Thoracic aorta (tissue), 2 donors: ENCODE results near the gene CMTM8. TPM values are rescaled to one million over a fixed set of nuclear protein-coding genes. Genes with fewer than 3 reads are reported as not detected.

Source experiments
- ATAC-seq: fragments of 150-250 bp; one replicate; pipeline ENCODE4 v1.8.0; 2017; ENCODE audit warnings: low read depth; ENCODE audit not compliant: insufficient number of reproducible peaks, low FRiP score
- DNase-seq: peaks from one replicate; pipeline ENCODE4 v3.0.0-alpha.2; 2020; ENCODE audit warnings: low spot score
- H3K27ac ChIP-seq, 2 donors: fragments of 200-600 bp; sonication (generic); 1 replicate in 1 of 2; 2 replicates in 1 of 2; pipeline ENCODE4 v1.5.1; 2016; ENCODE audit warnings: mild to moderate bottlenecking in 2 of 2, moderate library complexity in 2 of 2
- H3K27me3 ChIP-seq: fragments of 200-600 bp; sonication (generic); replicated peaks from 2 replicates; pipeline ENCODE4 v1.6.0; 2016; ENCODE audit warnings: mild to moderate bottlenecking; ENCODE audit not compliant: insufficient read depth
- H3K36me3 ChIP-seq: fragments of 200-600 bp; sonication (generic); one replicate; pipeline ENCODE4 v1.5.1; 2016
- H3K4me1 ChIP-seq, 2 donors: fragments of 200-600 bp; sonication (generic); 1 replicate in 1 of 2; 2 replicates in 1 of 2; pipeline versions ENCODE4 v1.5.1 to v1.6.0; 2016; ENCODE audit warnings: low read depth in 2 of 2, mild to moderate bottlenecking in 1 of 2; ENCODE audit not compliant: control insufficient read depth in 1 of 2
- H3K4me3 ChIP-seq: fragments of 200-600 bp; sonication (generic); 2 replicates; pipeline ENCODE4 v1.5.1; 2016; ENCODE audit warnings: mild to moderate bottlenecking
- H3K9me3 ChIP-seq: fragments of 200-600 bp; sonication (generic); 2 replicates; pipeline ENCODE4 v1.5.1; 2016
- CTCF ChIP-seq: fragments of 200-600 bp; sonication (generic); IDR thresholded peaks from one replicate; pipeline ENCODE4 v1.5.1; 2019; ENCODE audit warnings: antibody characterized with exemption
- total RNA-seq, 2 donors: library from RNA; depleted of rRNA; stranded (reverse); fragments of >200 nt; gene quantifications; one replicate each; pipeline versions ENCODE4 v1.1.0 to v1.2.3, GENCODE V29; 2016

CMTM8 gene
- total RNA-seq, 2 donors from 2014 or later = 2.8 TPM; not detected in 1

- TF ChIP-seq CTCF = no peak
- no peak overlapping the region for H3K27ac ChIP-seq
- no peaks in the 10 kb centered on the region for H3K27me3 ChIP-seq
- no peak overlapping the region for H3K4me3 ChIP-seq
- ATAC-seq = no peak
- H3K4me1 ChIP-seq = no peaks in the 10 kb centered on the region
- no peaks in the 10 kb centered on the region for H3K36me3 ChIP-seq
- H3K9me3 ChIP-seq = no peaks in the 10 kb centered on the region
- DNase-seq = no peak
Measured at GRCh38 chr3:32340039-32340438, 101.6 kb downstream of the CMTM8 start.

- Histone ChIP-seq H3K36me3 (no peaks in the 10 kb centered on the region), H3K4me3 (no peak overlapping the region), H3K4me1 (no peaks in the 10 kb centered on the region), H3K9me3 (no peaks in the 10 kb centered on the region), H3K27ac (no peak overlapping the region), H3K27me3 (no peaks in the 10 kb centered on the region)
- ATAC-seq (no peak), DNase-seq (no peak)
- no peak for TF ChIP-seq CTCF
Measured at GRCh38 chr3:32340611-32341365, 102.3 kb downstream of the CMTM8 start.

DNA sequence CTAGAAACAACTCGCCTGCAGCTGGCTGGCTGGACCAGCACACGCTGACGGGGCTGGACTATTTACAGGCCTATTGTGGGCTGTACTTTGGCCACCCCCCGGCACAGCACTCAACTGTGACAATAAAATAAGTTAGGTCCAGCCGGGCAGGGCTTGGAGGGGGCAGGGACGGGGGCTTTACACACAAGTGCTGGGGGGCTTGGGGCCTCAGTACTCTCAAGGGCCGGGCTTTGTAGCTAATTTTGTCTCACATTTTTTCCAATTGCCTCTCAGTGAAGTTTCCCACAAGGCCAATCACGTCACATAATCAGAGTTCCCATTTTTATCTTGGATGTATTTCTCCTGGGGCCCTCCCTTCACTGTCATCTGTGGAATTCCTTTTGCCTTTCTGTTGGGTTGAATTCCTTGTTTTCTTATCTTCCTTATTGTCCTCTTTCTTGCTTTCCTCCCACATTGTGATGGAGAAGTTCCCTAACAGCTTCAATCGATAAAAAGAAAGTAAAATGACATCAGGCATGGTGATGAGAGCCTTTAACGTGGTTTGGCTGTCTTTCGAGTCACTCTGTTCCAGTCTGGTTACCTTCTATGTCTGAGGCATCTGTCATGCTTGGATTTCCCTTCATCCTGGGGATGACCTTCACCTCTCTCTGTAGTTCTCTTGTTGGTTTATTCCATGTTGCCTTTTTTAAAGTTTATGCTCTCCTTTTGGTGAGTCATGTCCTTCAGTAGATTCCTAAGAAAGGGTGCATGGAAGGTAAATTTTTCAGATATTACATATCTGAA is 109.1 kb downstream of the CMTM8 start:
- H3K27ac ChIP-seq = peak overlapping the region in 1 of 2 donors; percentile 19
- peak overlapping the region; percentile 49 for H3K4me3 ChIP-seq
- no peaks in the 10 kb centered on the region for H3K9me3 ChIP-seq
- H3K36me3 ChIP-seq = no peaks in the 10 kb centered on the region
- no peaks in the 10 kb centered on the region for H3K4me1 ChIP-seq
- ATAC-seq = no peak
- no peak for DNase-seq
- H3K27me3 ChIP-seq = no peaks in the 10 kb centered on the region
- no peak for TF ChIP-seq CTCF

GRCh38 chr3:32349184-32349583 is 110.7 kb downstream of the CMTM8 start:
- H3K9me3 ChIP-seq = no peaks in the 10 kb centered on the region
- DNase-seq (no peak), ATAC-seq (no peak)
- H3K36me3 ChIP-seq = no peaks in the 10 kb centered on the region
- no peak overlapping the region for H3K4me3 ChIP-seq
- no peaks in the 10 kb centered on the region for H3K27me3 ChIP-seq
- TF ChIP-seq CTCF = no peak
- H3K4me1 ChIP-seq = no peaks in the 10 kb centered on the region
- H3K27ac ChIP-seq = no peak overlapping the region

DNA sequence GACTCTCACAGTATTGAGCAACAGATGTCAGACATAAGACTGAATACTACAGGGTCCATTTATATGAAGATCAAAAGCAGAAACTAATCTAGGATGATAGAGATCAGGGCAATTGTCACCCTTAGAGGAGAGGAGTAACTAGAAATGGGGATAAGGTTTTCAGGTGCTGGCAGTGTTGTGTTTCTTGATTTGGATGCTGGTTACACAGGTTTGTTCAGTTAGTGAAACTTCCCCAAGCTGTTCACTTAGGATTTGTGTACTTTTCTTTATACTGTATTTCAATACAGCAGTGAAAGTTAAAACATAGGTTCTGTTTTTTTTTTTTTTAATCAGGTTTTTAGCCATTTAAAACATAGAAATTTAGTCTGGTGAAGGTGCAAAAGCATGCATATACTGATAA is 114.1 kb downstream of the CMTM8 start:
- DNase-seq (no peak), ATAC-seq (no peak)
- Histone ChIP-seq H3K9me3 (no peaks in the 10 kb centered on the region), H3K27me3 (no peaks in the 10 kb centered on the region), H3K27ac (no peak overlapping the region), H3K36me3 (no peaks in the 10 kb centered on the region), H3K4me3 (no peak overlapping the region), H3K4me1 (no peaks in the 10 kb centered on the region)
- TF ChIP-seq CTCF = no peak
